ENCODE measurements around the gene CASP8AP2.
A peak's percentile ranks its signal among the peaks of the same experiment; 100 is the strongest.
"Not testable (repeated sequence)": the region's sequence is repeated elsewhere in the genome, so short reads cannot be mapped to it uniquely, and the experiment has no call there.

CASP8AP2 gene

DNA sequence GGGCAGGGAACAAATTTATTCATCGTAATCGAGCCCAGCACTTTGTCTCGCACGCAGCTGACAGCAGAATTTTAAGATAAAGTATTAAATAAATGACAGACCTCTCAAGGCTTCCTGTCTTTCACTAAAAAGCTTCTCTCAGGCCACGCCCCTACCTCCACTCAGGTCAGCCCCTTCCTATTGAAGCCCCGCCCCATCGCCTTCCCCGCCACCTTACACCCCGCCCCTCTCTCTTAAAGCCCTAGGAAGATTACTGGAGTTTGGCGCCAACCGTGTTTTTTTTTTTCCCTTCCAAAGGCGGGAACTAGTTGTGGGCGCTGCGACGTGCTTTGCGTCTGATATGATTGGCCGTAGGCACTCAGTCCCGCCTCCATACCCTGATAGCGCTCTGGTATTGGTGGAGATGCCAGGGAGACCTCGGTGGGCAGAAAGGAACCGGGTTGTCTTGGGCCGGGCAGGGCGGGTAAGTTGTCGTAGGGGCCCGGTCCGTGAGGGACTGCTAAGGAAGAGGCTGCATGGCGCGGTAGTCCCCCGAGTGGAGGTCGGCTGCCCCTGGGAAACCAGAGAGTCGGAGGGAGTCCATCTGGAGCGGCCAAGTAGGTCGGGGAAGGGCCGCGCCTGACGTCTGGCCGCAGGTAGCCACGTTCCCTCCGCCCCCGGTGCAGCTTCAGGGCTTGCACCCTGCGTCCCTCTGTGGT lies at the start of gene CASP8AP2:
CASP8AP2 (plus strand) TSS at position 409 of the 698 bp plus-strand sequence.
- peak; percentile 96 for DNase-seq (ENCODE audit: low spot score)

DNA sequence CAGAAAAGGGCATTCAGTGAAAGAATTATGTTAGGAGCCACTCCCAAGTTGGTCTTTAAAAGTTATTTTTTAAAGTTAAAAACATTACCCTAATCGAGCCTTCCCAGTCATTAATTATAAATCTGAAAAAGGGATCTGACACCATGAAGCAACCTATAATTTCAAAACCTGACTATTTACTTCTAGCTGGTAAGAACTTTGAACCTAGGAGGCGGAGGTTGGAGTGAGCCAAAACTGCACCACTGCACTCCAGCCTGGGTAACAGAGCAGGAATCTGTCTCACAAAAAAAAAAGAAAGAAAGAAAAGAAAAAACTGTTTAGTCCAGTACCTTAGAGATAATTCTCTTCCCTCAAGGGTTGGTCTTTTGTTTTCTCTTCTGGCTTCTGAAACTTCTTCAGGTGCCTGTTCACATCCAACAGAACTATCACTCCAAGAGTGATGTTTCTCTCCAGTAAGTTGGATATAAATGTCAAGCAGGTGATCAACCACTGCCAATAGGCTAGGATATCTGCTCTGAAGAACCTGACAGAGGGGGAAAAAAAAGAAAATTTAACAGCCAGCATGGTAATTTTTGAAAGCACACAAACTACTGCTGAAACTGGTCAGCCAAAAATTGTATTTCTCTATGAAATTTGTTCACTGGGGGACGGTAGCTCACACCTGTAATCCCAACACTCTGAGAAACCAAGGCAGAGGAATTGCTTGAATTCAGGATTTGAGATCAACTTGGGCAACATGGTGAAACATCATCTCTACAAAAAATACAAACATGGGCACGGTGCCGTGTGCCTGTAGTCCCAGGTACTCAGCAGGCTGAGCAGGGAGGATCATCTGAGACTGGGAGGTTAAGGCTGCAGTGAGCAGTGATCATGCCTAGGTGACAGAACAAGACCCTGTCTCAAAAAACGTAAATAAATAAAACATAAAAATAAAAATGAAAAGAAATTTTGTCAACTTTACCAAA lies 48.3 kb upstream of the CASP8AP2 start:
- no peak for DNase-seq (ENCODE audit: low spot score)

GRCh38 chr6:89782222-89782621 lies 47.5 kb upstream of the CASP8AP2 start:
- no peak for DNase-seq (ENCODE audit: low spot score)

GRCh38 chr6:89783293-89783692 lies 46.4 kb upstream of the CASP8AP2 start:
- not testable (repeated sequence) for DNase-seq (ENCODE audit: low spot score)

GRCh38 chr6:89784838-89785237 lies 44.8 kb upstream of the CASP8AP2 start:
- no peak for DNase-seq (ENCODE audit: low spot score)

DNA sequence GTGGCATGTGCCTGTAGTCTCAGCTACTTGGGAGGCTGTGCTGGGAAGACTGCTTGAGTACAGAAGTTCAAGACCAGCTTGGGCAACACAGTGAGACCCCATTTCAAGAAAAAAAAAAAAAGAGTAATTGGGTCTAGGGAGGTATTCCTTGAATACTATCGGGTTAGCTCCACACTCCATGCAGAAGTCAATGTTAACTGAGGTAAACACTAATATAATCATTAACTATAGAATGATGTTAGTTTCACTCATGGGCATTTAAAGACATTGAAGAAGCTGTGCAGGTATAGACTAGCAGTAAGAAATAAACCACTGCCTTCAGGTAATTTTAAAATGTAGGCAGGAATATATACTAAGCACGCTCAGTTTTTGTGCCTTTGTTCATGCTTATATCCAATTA lies 42.7 kb upstream of the CASP8AP2 start:
- DNase-seq (ENCODE audit: low spot score): no peak

DNA sequence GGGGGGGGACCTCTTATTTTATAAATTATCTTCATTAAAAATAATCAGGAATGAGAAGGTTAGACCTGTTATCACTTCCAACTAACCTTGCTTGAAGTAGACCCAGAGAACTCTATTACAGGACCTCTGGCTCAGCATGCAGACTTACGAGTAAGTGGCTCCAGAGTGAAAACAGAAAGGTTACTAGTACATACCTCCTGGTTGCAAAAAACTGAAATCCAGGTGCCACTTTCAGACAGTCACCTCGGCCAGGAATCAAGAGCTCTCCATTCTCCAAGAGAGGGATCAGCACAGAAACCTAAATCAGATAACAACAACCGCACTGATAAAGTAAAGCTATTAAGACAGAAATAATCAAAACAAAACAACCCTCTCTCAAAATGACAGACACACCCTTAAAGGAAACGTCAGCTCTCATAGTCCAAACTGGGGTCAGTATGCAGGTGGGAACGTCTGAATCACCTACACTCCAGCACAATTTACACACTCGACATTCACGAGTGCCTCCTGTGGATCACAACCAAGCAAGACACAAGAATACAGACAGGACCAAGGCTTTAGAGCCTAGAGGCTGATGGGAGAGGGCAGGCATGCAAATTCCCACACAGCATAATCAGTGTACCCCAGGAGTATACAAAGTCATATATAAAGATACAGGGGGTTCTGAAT lies 41.9 kb upstream of the CASP8AP2 start:
- no peak for DNase-seq (ENCODE audit: low spot score)

GRCh38 chr6:89789980-89790379 lies 39.7 kb upstream of the CASP8AP2 start:
- DNase-seq (ENCODE audit: low spot score): no peak

- DNase-seq (ENCODE audit: low spot score): no peak
Measured at GRCh38 chr6:89790403-89790802, 39.3 kb upstream of the CASP8AP2 start.

DNA sequence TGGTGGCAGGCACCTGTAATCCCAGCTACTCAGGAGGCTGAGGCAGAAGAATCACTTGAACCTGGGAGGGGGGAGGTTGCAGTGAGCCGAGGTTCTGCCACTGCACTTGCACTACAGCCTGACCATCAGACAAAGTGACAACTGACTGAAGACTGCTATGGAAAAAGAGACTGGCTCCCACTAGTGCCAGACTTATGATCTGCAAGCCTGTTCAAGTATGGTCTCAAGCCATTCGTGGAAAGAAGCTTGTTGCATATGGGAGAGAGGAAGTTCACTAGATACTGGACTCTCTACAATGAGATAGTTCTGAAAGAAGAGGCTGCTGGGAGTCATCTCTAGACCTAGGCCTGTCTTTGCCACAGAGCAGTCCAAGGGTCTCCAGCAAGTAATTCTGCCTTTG lies 36.8 kb upstream of the CASP8AP2 start:
- peak; percentile 21 for DNase-seq (ENCODE audit: low spot score)

DNA sequence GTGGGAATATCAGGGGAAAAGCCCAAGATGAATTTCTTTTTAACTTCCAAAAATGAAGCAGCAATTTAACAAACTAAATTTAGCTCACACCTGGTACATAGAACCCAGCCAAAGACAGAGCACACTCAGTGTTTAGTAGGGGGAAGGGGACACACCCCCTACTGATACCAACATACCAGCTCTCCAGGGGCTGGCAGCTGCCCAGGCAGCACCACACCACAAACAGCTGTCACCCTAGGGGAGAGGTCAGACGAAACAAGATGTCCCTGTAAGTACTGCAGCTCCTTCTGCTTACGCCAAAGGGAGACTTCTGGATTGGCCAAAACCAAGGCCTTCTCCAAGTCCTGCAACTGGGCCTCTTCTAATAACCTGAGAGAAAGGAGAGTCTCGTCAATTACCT lies 36.1 kb upstream of the CASP8AP2 start:
- no peak for DNase-seq (ENCODE audit: low spot score)

- DNase-seq (ENCODE audit: low spot score): no peak
Measured at GRCh38 chr6:89794324-89794723, 35.4 kb upstream of the CASP8AP2 start.

- no peak for DNase-seq (ENCODE audit: low spot score)
Measured at GRCh38 chr6:89797317-89797716, 32.4 kb upstream of the CASP8AP2 start.

- DNase-seq (ENCODE audit: low spot score): no peak
Measured at GRCh38 chr6:89799096-89799495, 30.6 kb upstream of the CASP8AP2 start.

- no peak for DNase-seq (ENCODE audit: low spot score)
Measured at GRCh38 chr6:89799756-89800155, 29.9 kb upstream of the CASP8AP2 start.

- DNase-seq (ENCODE audit: low spot score): no peak
Measured at GRCh38 chr6:89803271-89803670, 26.4 kb upstream of the CASP8AP2 start.

GRCh38 chr6:89805814-89806371 lies 23.8 kb upstream of the CASP8AP2 start:
- DNase-seq (ENCODE audit: low spot score): no peak

DNA sequence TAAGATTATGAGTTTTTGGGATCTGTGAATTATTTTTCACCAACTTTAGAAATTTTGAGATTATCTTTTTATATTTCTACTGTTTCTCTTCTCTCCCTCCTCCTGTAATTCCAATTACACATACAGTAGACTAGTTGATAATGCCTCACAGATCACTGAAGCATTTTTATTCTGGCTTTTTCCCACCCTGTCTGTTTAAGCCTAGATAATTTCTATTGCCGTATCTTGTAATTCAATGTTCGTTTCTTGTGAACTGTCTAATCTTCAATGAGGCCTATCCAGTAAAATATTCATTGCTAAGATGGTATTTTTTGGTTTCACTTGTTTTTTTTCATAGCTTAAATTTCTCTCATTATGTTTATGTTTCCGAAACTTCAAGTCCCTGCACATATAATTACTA lies 22.1 kb upstream of the CASP8AP2 start:
- DNase-seq (ENCODE audit: low spot score): no peak

GRCh38 chr6:89813422-89813821 lies 16.3 kb upstream of the CASP8AP2 start:
- DNase-seq (ENCODE audit: low spot score): not testable (repeated sequence)

DNA sequence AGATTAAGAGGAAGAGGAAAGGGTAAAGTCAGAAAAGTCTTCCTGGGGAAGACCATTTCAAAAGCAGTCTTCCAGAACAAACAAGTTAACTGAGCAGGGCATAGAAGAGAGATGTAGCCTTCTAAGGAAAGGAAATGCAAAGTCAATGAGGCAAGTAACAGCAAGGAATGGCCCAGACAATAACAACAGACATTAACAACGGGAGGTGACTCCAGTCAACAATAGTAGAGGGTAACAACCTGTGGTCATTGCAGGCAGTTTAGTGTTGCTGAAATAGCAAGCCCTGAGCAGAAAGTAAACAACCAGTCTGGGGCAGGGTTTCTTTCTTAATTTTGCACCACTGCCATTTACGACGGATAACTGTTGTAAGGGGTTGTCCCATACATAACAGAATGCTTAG lies 12.2 kb upstream of the CASP8AP2 start:
- no peak for DNase-seq (ENCODE audit: low spot score)

DNA sequence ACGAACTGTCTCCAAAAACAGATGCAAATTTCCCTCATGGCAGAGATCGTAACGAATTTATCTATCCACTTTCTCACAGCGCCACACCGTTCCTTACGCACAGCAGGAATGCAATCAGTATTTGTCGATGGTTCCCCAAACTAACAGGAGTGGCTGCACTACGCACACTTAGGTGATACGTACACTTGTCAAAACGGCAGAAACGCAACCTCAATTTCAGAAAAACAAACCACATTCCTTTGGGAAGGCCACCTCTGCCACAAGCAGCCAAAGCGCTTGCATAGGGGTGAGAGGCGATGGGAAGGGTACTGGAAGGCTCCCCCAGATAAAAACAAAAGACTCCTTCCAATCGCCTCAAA lies 10.7 kb upstream of the CASP8AP2 start:
- peak; percentile 41 for DNase-seq (ENCODE audit: low spot score)

GRCh38 chr6:89819336-89820130 lies 10.1 kb upstream of the CASP8AP2 start, which contains the start of gene MDN1:
Gene MDN1 (minus strand): TSS chr6:89819794. CDS start chr6:89819607, 187 bp downstream.
- DNase-seq (ENCODE audit: low spot score): peak; percentile 91
